HG03520 (cell line): ENCODE results near the gene ARID4A.
"Not testable (repeated sequence)": the region's sequence is repeated elsewhere in the genome, so short reads cannot be mapped to it uniquely, and the experiment has no call there.

ENCODE experiments used
- ATAC-seq: cut with Tn5 transposase; IDR thresholded peaks from one replicate; pipeline ENCODE4 v1.9.1; 2021; ENCODE audit warnings: mild to moderate bottlenecking, moderate library complexity; ENCODE audit not compliant: unreplicated experiment

Gene ARID4A

GRCh38 chr14:58288106-58288792 is 10.1 kb upstream of the ARID4A start:
- no peak for ATAC-seq

GRCh38 chr14:58291646-58292045 is 6.7 kb upstream of the ARID4A start:
- no peak for ATAC-seq

GRCh38 chr14:58292187-58292586 is 6.2 kb upstream of the ARID4A start:
- no peak for ATAC-seq

- ATAC-seq, result no peak
These were observed 4.2 kb upstream of the ARID4A start for GRCh38 chr14:58294201-58294600.

GRCh38 chr14:58296726-58297125 is 1.6 kb upstream of the ARID4A start:
- ATAC-seq, result no peak

GRCh38 chr14:58297412-58297761 is 968 bp upstream of the ARID4A start:
- no peak for ATAC-seq

- ATAC-seq, result peak; percentile 79
These were observed 436 bp upstream of the ARID4A start for GRCh38 chr14:58297762-58298476.

GRCh38 chr14:58299401-58300330 is 1.3 kb downstream of the ARID4A start:
- ATAC-seq, result no peak

- ATAC-seq, result no peak
These were observed 3.1 kb downstream of the ARID4A start for GRCh38 chr14:58301416-58301815.

- ATAC-seq, result no peak
These were observed 7.4 kb downstream of the ARID4A start for GRCh38 chr14:58305730-58306129.

GRCh38 chr14:58307597-58308316 is 9.4 kb downstream of the ARID4A start:
- no peak for ATAC-seq

- ATAC-seq, result no peak
These were observed 10.7 kb downstream of the ARID4A start for GRCh38 chr14:58309086-58309485.

GRCh38 chr14:58313699-58314098 is 15.3 kb downstream of the ARID4A start:
- no peak for ATAC-seq

- ATAC-seq, result no peak
These were observed 17.3 kb downstream of the ARID4A start for GRCh38 chr14:58315606-58316005.

GRCh38 chr14:58327019-58327418 is 28.7 kb downstream of the ARID4A start:
- no peak for ATAC-seq

GRCh38 chr14:58331111-58331510 is 32.8 kb downstream of the ARID4A start:
- ATAC-seq, result peak; percentile 96

- no peak for ATAC-seq
These were observed 34.2 kb downstream of the ARID4A start for GRCh38 chr14:58332561-58332960.

GRCh38 chr14:58339666-58340065 is 41.3 kb downstream of the ARID4A start:
- ATAC-seq, result not testable (repeated sequence)

- no peak for ATAC-seq
These were observed 42.9 kb downstream of the ARID4A start for GRCh38 chr14:58341152-58341748.

GRCh38 chr14:58343535-58343934 is 45.2 kb downstream of the ARID4A start:
- not testable (repeated sequence) for ATAC-seq
